Activated CD4-positive, CD25-positive, alpha-beta regulatory T cell treated with anti-CD3 and anti-CD28 coated beads, Interleukin-2, amount 50 U/mL, for 16 hours (primary cell): ENCODE measurements around the gene PARP14.
"Not testable (repeated sequence)": the region's sequence is repeated elsewhere in the genome, so short reads cannot be mapped to it uniquely, and the experiment has no call there.

ENCODE experiments used
- DNase-seq: peaks from one replicate; pipeline ENCODE4 v3.0.0-alpha.2; 2020; ENCODE audit warnings: low read depth, low spot score

Gene PARP14

GRCh38 chr3:122676759-122677158 is 3.9 kb upstream of the PARP14 start:
- no peak for DNase-seq

- no peak for DNase-seq
Measured at GRCh38 chr3:122677216-122677615, 3.4 kb upstream of the PARP14 start.

- DNase-seq = no peak
Measured at GRCh38 chr3:122678506-122678905, 2.1 kb upstream of the PARP14 start.

- DNase-seq = peak; percentile 68
Measured at GRCh38 chr3:122679085-122679881, 1.4 kb upstream of the PARP14 start.

- no peak for DNase-seq
Measured at GRCh38 chr3:122679882-122680474, 661 bp upstream of the PARP14 start.

- no peak for DNase-seq
Measured at GRCh38 chr3:122681284-122681973, 790 bp downstream of the PARP14 start.

GRCh38 chr3:122681974-122682409 is 1.4 kb downstream of the PARP14 start:
- no peak for DNase-seq

- DNase-seq = not testable (repeated sequence)
Measured at GRCh38 chr3:122682778-122683411, 2.3 kb downstream of the PARP14 start.

GRCh38 chr3:122687298-122687697 is 6.7 kb downstream of the PARP14 start:
- no peak for DNase-seq

GRCh38 chr3:122688996-122689395 is 8.4 kb downstream of the PARP14 start:
- DNase-seq = no peak

- no peak for DNase-seq
Measured at GRCh38 chr3:122689587-122689986, 8.9 kb downstream of the PARP14 start.

GRCh38 chr3:122690096-122690495 is 9.5 kb downstream of the PARP14 start:
- DNase-seq = no peak

GRCh38 chr3:122691195-122691594 is 10.6 kb downstream of the PARP14 start:
- no peak for DNase-seq

GRCh38 chr3:122692674-122693073 is 12.0 kb downstream of the PARP14 start:
- no peak for DNase-seq

- DNase-seq = no peak
Measured at GRCh38 chr3:122694966-122695365, 14.3 kb downstream of the PARP14 start.

GRCh38 chr3:122695927-122696561 is 15.4 kb downstream of the PARP14 start:
- DNase-seq = no peak

GRCh38 chr3:122697952-122698620 is 17.4 kb downstream of the PARP14 start:
- DNase-seq = no peak

- DNase-seq = no peak
Measured at GRCh38 chr3:122700193-122700592, 19.6 kb downstream of the PARP14 start.

- no peak for DNase-seq
Measured at GRCh38 chr3:122705379-122705778, 24.7 kb downstream of the PARP14 start.

- DNase-seq = not testable (repeated sequence)
Measured at GRCh38 chr3:122710616-122711251, 30.1 kb downstream of the PARP14 start.

- no peak for DNase-seq
Measured at GRCh38 chr3:122714273-122714672, 33.6 kb downstream of the PARP14 start.
